MCF 10A (cell line): Measurements from ENCODE around the gene HILPDA. TPM values are rescaled to one million over a fixed set of nuclear protein-coding genes. Genes with fewer than 3 reads are reported as not detected.
"Not testable (repeated sequence)": the region's sequence is repeated elsewhere in the genome, so short reads cannot be mapped to it uniquely, and the experiment has no call there.

Source experiments
- BruUV-seq: library from RNA; stranded (reverse); fragments of 400-500 nt; replicated peaks from 2 replicates; lab custom pipeline; 2021; lab: Mats Ljungman, UMichigan
- CTCF ChIA-PET: fragments of 300-600 bp; sonication (Branson Sonifier 250); formaldehyde crosslinking; extraction: SDS; loops from one replicate; lab custom pipeline; 2021; ENCODE audit warnings: antibody characterized with exemption, inconsistent platforms; lab: Yijun Ruan, JAX
- POLR2A ChIA-PET: fragments of 300-600, 350-650 bp; sonication (Branson Sonifier 250); formaldehyde crosslinking; extraction: SDS; loops from one replicate; lab custom pipeline; 2020; ENCODE audit warnings: antibody characterized with exemption, inconsistent platforms; lab: Yijun Ruan, JAX
- DNase-seq: peaks from one replicate; pipeline ENCODE4 v3.0.0-alpha.2; 2018; ENCODE audit not compliant: unreplicated experiment
- H3K27ac Mint-ChIP-seq: one replicate; pipeline ENCODE4 v1.8.0; 2022; ENCODE audit warnings: mild to moderate bottlenecking, low read depth, mixed read lengths; ENCODE audit not compliant: unreplicated experiment
- H3K27me3 Mint-ChIP-seq: one replicate; pipeline ENCODE4 v1.8.0; 2022; ENCODE audit warnings: mixed read lengths; ENCODE audit not compliant: insufficient read depth, unreplicated experiment
- H3K36me3 Mint-ChIP-seq: one replicate; pipeline ENCODE4 v1.8.0; 2022; ENCODE audit warnings: mild to moderate bottlenecking, moderate library complexity, mixed read lengths; ENCODE audit not compliant: insufficient read depth, unreplicated experiment
- H3K4me1 Mint-ChIP-seq: one replicate; pipeline ENCODE4 v1.8.0; 2022; ENCODE audit warnings: mixed read lengths; ENCODE audit not compliant: insufficient read depth, unreplicated experiment
- H3K4me3 Mint-ChIP-seq: one replicate; pipeline ENCODE4 v1.8.0; 2022; ENCODE audit warnings: mild to moderate bottlenecking, moderate library complexity, mixed read lengths; ENCODE audit not compliant: unreplicated experiment
- H3K9me3 Mint-ChIP-seq: one replicate; pipeline ENCODE4 v1.8.0; 2022; ENCODE audit warnings: mixed read lengths; ENCODE audit not compliant: unreplicated experiment
- intact Hi-C: fragments of 100-400 bp; cut with micrococcal nuclease; formaldehyde crosslinking; loops from 2 replicates; pipeline ENCODE4 v1.14.1; 2022
- total RNA-seq: library from RNA; stranded (reverse); gene quantifications from 2 replicates; pipeline ENCODE4 v1.2.3, GENCODE V29; 2022
- TF ChIP-seq, protein P1 (sequence below): fragments of 200-600 bp; IDR thresholded peaks from one replicate; pipeline ENCODE4 v1.8.0; 2022; ENCODE audit warnings: antibody characterized with exemption, mild to moderate bottlenecking; ENCODE audit not compliant: unreplicated experiment

HILPDA gene
- total RNA-seq, 1 experiment from 2014 or later = 8.3 TPM

DNA sequence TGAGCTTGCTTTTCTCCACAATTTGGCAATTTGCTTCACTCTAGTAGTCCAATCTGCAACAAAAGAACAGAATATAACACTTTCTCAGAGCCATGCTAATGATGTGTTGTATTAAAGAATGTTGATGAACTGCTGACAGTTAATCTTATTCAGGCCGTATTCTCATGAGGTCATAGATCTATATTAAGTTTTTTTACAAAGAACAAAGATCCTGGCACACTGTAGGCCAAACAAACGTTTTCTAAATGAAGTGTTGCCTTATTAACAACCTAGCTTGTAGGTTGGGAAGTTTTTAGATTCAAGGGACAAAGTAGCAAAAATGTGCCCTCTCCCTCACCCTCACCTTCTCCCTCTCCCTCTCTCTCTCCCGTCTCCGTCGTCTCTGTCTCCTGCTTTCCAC, 6.8 kb downstream of the HILPDA start:
- TF ChIP-seq, protein P1, sequence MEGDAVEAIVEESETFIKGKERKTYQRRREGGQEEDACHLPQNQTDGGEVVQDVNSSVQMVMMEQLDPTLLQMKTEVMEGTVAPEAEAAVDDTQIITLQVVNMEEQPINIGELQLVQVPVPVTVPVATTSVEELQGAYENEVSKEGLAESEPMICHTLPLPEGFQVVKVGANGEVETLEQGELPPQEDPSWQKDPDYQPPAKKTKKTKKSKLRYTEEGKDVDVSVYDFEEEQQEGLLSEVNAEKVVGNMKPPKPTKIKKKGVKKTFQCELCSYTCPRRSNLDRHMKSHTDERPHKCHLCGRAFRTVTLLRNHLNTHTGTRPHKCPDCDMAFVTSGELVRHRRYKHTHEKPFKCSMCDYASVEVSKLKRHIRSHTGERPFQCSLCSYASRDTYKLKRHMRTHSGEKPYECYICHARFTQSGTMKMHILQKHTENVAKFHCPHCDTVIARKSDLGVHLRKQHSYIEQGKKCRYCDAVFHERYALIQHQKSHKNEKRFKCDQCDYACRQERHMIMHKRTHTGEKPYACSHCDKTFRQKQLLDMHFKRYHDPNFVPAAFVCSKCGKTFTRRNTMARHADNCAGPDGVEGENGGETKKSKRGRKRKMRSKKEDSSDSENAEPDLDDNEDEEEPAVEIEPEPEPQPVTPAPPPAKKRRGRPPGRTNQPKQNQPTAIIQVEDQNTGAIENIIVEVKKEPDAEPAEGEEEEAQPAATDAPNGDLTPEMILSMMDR = no peak
- no peak for DNase-seq
- no peaks in the 10 kb centered on the region for H3K4me1 Mint-ChIP-seq
- intact Hi-C loops = no loop called here
- POLR2A ChIA-PET = interaction anchor here (0.6 kb wide), 1 partner anchor 96 kb away, joined by 3 read pairs; no protein-coding TSS in a partner anchor
- no TSS peak for BruUV-seq
- H3K27ac Mint-ChIP-seq = no peak overlapping the region
- peaks cover 6% of the 10 kb centered on the region for H3K36me3 Mint-ChIP-seq
- H3K27me3 Mint-ChIP-seq = no peaks in the 10 kb centered on the region
- CTCF ChIA-PET = interaction anchor here (1.2 to 4.4 kb wide), 2 partner anchors 8 to 33 kb away, joined by 3 to 269 read pairs; no protein-coding TSS in a partner anchor
- no peak overlapping the region for H3K4me3 Mint-ChIP-seq
- no peaks in the 10 kb centered on the region for H3K9me3 Mint-ChIP-seq

DNA sequence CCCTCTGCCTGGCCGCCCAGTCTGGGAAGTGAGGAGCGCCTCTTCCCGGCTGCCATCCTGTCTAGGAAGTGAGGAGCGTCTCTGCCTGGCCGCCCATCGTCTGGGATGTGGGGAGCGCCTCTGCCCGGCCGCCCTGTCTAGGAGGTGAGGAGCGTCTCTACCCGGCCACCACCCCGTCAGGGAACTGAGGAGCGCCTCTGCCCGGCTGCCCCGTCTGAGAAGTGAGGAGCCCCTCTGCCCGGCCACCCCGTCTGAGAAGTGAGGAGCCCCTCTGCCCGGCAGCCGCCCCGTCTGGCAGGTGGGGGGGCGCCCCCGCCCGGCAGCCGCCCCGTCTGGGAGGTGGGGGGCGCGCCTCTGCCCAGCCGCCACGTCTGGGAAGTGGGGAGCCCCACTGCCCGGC, 7.7 kb downstream of the HILPDA start:
- BruUV-seq, POLR2A ChIA-PET, H3K36me3 Mint-ChIP-seq, H3K9me3 Mint-ChIP-seq, H3K27ac Mint-ChIP-seq, H3K4me3 Mint-ChIP-seq, H3K27me3 Mint-ChIP-seq, DNase-seq, H3K4me1 Mint-ChIP-seq, intact Hi-C loops: not testable (repeated sequence)
- CTCF ChIA-PET = interaction anchor here (4.4 kb wide), 1 partner anchor 34 kb away, joined by 269 read pairs; no protein-coding TSS in a partner anchor

- BruUV-seq, H3K4me3 Mint-ChIP-seq, DNase-seq, H3K9me3 Mint-ChIP-seq, H3K4me1 Mint-ChIP-seq, H3K36me3 Mint-ChIP-seq, POLR2A ChIA-PET, H3K27me3 Mint-ChIP-seq, H3K27ac Mint-ChIP-seq, intact Hi-C loops, CTCF ChIA-PET: not testable (repeated sequence)
Observed at GRCh38 chr7:128463933-128464332, 8.3 kb downstream of the HILPDA start.

DNA sequence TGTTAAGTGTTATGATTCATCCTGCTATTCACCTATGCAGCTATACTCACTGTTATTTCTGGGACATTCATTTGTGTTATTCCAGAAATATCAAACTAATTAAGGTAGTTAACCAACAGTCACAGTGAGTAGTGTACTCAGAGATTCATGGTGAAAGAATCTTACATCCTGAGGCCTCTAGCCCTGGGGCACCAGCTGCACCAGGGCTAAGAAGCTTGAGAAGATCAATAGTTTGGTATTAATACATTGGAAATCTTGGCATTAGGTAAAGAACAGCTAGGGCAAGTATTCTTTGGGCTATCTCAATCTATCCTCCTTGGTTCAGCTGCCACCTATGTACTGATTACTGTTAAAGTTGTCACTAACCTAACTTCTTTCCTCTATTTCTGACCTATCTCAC, 11.2 kb downstream of the HILPDA start:
- DNase-seq, H3K4me1 Mint-ChIP-seq, H3K36me3 Mint-ChIP-seq, H3K9me3 Mint-ChIP-seq, BruUV-seq, H3K4me3 Mint-ChIP-seq, H3K27ac Mint-ChIP-seq, POLR2A ChIA-PET, intact Hi-C loops, H3K27me3 Mint-ChIP-seq: not testable (repeated sequence)
- CTCF ChIA-PET = interaction anchor here (1.1 kb wide), 1 partner anchor 40 kb away, joined by 4 read pairs; no protein-coding TSS in a partner anchor

DNA sequence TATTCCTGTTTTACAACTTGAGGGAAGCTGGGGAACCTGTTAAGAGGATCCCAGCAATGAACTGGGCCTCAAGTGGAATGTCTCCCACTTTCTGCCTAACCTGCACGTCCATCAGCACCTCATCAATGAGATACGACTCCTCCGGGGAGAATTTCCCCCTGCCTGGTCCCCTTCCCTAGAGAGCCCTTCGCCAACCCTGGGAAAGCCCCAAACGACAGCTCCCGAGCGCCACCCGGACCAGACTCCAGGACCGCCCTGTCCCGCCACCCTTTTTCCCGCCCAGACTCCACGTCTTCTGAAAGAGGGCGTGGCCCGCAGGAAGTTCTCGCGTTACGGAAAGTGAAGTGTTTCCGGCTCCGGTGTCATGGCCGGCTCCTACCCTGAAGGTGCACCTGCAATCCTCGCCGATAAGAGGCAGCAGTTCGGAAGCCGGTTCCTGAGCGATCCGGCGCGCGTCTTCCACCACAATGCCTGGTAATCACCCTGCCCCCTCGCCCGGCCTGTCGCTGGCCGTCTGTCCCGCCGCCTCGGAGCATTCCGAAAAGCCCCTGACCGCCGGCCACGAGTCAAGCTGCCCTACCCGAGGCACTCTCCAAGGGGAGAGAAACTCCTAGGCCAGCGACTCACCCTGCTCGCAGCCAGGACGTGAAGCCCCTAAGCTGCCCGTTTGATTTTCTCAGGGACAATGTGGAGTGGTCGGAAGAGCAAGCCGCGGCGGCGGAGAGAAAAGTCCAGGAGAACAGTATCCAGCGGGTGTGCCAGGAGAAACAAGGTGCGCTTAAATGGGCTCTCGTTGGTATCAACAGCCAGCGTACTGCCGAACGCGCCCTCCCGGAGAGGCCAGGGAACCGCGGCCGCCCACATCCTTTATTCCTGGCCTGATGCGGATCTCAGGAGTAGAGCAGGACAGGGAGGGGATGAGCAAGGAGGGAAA, 21.0 kb downstream of the HILPDA start, which contains the start of gene METTL2B:
Gene METTL2B (plus strand): TSS at position 347 of the 934 bp plus-strand sequence. CDS start 18 bp downstream, at position 365.
- Mint-ChIP-seq H3K27ac (peak within 1 kb of the TSS; percentile 98), H3K36me3 (peaks cover 35% of the 10 kb centered on the region), H3K4me1 (peaks cover 12% of the 10 kb centered on the region), H3K4me3 (peak within 1 kb of the TSS; percentile 96)
- peak; percentile 93 for DNase-seq
- ChIA-PET CTCF (interaction anchor here (0.6 to 2.3 kb wide), 9 partner anchors 17 to 1082 kb away, joined by 3 to 7 read pairs (median 3); no protein-coding TSS in a partner anchor), POLR2A (interaction anchor here (0.7 to 1.8 kb wide), 5 partner anchors 21 to 57 kb away, joined by 3 to 5 read pairs (median 3); partner anchors contain the start of gene HILPDA)
- H3K27me3 Mint-ChIP-seq, H3K9me3 Mint-ChIP-seq: not testable (repeated sequence)
- TSS peak; percentile 57 for BruUV-seq
- TF ChIP-seq, protein P1 = peak; percentile 37
- intact Hi-C loops = loop anchor here (5.0 kb wide), 2 partner anchors 56 to 406 kb away; no protein-coding TSS in a partner anchor

GRCh38 chr7:128477336-128477690, 21.6 kb downstream of the HILPDA start:
- ChIA-PET CTCF (interaction anchor here (0.7 kb wide), 2 partner anchors 50 to 1083 kb away, joined by 3 read pairs; no protein-coding TSS in a partner anchor), POLR2A (interaction anchor here (1.4 to 1.8 kb wide), 2 partner anchors 23 to 56 kb away, joined by 3 read pairs; no protein-coding TSS in a partner anchor)
- peak overlapping the region; percentile 96 for H3K4me3 Mint-ChIP-seq
- peak overlapping the region; percentile 98 for H3K27ac Mint-ChIP-seq
- not testable (repeated sequence) for BruUV-seq, H3K27me3 Mint-ChIP-seq, DNase-seq, H3K9me3 Mint-ChIP-seq
- peaks cover 42% of the 10 kb centered on the region for H3K36me3 Mint-ChIP-seq
- intact Hi-C loops = loop anchor here (5.0 kb wide), 2 partner anchors 55 to 405 kb away; no protein-coding TSS in a partner anchor
- H3K4me1 Mint-ChIP-seq = peaks cover 12% of the 10 kb centered on the region

- H3K27ac Mint-ChIP-seq, H3K9me3 Mint-ChIP-seq, BruUV-seq, H3K4me3 Mint-ChIP-seq, H3K27me3 Mint-ChIP-seq, DNase-seq, POLR2A ChIA-PET: not testable (repeated sequence)
- peaks cover 52% of the 10 kb centered on the region for H3K36me3 Mint-ChIP-seq
- CTCF ChIA-PET = interaction anchor here (0.6 kb wide), 1 partner anchor 68 kb away, joined by 5 read pairs; no protein-coding TSS in a partner anchor
- H3K4me1 Mint-ChIP-seq = peaks cover 12% of the 10 kb centered on the region
- intact Hi-C loops = loop anchor here (5.0 kb wide), 2 partner anchors 53 to 403 kb away; no protein-coding TSS in a partner anchor
Observed at GRCh38 chr7:128479082-128479481, 23.4 kb downstream of the HILPDA start.
